ENCODE data around the gene FHOD3. TPM values are rescaled to one million over a fixed set of nuclear protein-coding genes. Genes with fewer than 3 reads are reported as not detected.

FHOD3 gene
- total RNA-seq, 1 experiment from 2014 or later: 0.34 TPM

DNA sequence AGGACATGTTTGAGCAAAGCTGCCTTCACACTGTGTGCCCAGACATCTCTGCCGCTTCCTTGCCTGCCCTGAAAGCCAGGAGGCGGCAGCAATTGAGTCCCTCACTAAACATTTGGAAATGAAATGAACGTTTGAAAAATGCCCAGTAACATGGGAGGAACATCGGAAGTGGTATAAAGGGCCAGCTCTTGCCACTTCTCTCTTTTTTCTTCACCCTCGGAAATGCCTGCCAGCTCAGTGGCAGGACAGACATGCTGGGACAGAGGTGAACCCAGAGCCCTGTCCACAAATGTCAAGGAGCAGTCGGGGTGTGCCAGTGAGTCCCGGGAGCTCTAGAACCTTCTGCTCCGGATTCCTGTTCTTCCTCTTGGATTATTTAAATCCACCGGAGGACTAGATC, 485.2 kb downstream of the FHOD3 start:
- intact Hi-C loops (cut with micrococcal nuclease; ENCODE audit: unreplicated experiment): no loop called here
- no peaks in the 10 kb centered on the region for H3K4me1 ChIP-seq (ENCODE audit: insufficient read depth, low read length, poor library complexity, severe bottlenecking)
- no peak overlapping the region for H3K27ac ChIP-seq (ENCODE audit: low read depth, low read length, poor library complexity, severe bottlenecking)
- H3K27me3 ChIP-seq (replicated peaks; ENCODE audit: insufficient read depth, low read depth, low read length, poor library complexity): no peaks in the 10 kb centered on the region
- no peak overlapping the region for H3K4me3 ChIP-seq (ENCODE audit: low read depth, low read length, poor library complexity, severe bottlenecking)
- CTCF ChIA-PET: no interaction called here
- POLR2A ChIA-PET (ENCODE audit: low non-redundant PET): no interaction called here
- H3K36me3 ChIP-seq (ENCODE audit: insufficient read depth, low read length, poor library complexity, severe bottlenecking): no peaks in the 10 kb centered on the region
- no peak for DNase-seq (ENCODE audit: low spot score)
- TF ChIP-seq, protein P1, sequence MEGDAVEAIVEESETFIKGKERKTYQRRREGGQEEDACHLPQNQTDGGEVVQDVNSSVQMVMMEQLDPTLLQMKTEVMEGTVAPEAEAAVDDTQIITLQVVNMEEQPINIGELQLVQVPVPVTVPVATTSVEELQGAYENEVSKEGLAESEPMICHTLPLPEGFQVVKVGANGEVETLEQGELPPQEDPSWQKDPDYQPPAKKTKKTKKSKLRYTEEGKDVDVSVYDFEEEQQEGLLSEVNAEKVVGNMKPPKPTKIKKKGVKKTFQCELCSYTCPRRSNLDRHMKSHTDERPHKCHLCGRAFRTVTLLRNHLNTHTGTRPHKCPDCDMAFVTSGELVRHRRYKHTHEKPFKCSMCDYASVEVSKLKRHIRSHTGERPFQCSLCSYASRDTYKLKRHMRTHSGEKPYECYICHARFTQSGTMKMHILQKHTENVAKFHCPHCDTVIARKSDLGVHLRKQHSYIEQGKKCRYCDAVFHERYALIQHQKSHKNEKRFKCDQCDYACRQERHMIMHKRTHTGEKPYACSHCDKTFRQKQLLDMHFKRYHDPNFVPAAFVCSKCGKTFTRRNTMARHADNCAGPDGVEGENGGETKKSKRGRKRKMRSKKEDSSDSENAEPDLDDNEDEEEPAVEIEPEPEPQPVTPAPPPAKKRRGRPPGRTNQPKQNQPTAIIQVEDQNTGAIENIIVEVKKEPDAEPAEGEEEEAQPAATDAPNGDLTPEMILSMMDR (conservative IDR thresholded peaks at IDR 0.05; ENCODE audit: low read depth, low read length): no peak
- TF ChIP-seq EZH2 (IDR thresholded peaks at IDR 0.05; ENCODE audit: borderline replicate concordance, low read depth, low read length, poor library complexity, severe bottlenecking): no peak
- no TSS peak for BruUV-seq (replicated peaks)
- H3K9me3 ChIP-seq (ENCODE audit: low read depth, low read length, poor library complexity, severe bottlenecking): no peaks in the 10 kb centered on the region

DNA sequence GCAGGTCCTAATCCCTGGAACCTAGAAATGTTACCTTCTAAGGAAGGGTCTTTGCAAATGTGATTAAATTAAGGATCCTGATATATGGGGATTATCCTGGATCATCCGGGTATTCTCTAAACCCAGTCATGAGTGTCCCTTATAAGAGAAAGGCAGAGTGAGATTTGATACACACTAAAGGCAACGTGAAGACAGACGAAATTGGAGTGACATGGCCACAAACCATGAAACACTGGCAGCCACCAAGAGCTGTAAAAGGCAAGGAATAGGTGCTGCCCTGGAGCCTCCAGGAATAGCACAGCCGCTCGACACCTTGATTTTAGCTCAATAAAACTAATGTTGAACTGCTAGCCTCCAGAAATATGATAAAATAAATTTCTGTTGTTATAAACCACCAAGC, 486.3 kb downstream of the FHOD3 start:
- intact Hi-C loops (cut with micrococcal nuclease; ENCODE audit: unreplicated experiment): no loop called here
- no peaks in the 10 kb centered on the region for H3K36me3 ChIP-seq (ENCODE audit: insufficient read depth, low read length, poor library complexity, severe bottlenecking)
- no peaks in the 10 kb centered on the region for H3K4me1 ChIP-seq (ENCODE audit: insufficient read depth, low read length, poor library complexity, severe bottlenecking)
- BruUV-seq (replicated peaks): no TSS peak
- TF ChIP-seq EZH2 (IDR thresholded peaks at IDR 0.05; ENCODE audit: borderline replicate concordance, low read depth, low read length, poor library complexity, severe bottlenecking): no peak
- TF ChIP-seq, protein P1 (conservative IDR thresholded peaks at IDR 0.05; ENCODE audit: low read depth, low read length): no peak
- no peak overlapping the region for H3K27ac ChIP-seq (ENCODE audit: low read depth, low read length, poor library complexity, severe bottlenecking)
- ChIA-PET CTCF (no interaction called here), POLR2A (ENCODE audit: low non-redundant PET) (interaction anchor here (0.6 kb wide), 1 partner anchor 595 kb away, joined by 4 read pairs; no protein-coding TSS in a partner anchor)
- H3K27me3 ChIP-seq (replicated peaks; ENCODE audit: insufficient read depth, low read depth, low read length, poor library complexity): no peaks in the 10 kb centered on the region
- H3K4me3 ChIP-seq (ENCODE audit: low read depth, low read length, poor library complexity, severe bottlenecking): no peak overlapping the region
- no peaks in the 10 kb centered on the region for H3K9me3 ChIP-seq (ENCODE audit: low read depth, low read length, poor library complexity, severe bottlenecking)
- DNase-seq (ENCODE audit: low spot score): no peak

DNA sequence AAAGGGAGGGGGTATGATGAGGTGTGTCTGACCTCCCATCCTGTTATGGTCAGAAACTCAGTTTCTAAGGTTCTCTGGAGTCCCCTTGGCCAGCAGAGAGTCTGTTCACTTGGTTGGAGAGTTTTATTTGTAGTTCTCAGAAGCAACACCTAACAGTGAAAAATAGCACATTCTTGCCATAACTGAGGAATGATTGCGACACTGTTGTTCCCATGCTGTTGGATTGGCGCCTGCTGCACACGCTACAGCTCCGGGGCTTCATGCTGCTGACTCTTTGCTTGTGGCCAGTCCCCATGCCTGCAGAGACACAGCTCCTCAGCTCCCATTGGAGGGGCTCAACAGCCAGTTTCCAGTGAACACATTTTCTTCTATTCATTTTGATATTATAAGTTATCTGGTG, 489.2 kb downstream of the FHOD3 start:
- intact Hi-C loops (cut with micrococcal nuclease; ENCODE audit: unreplicated experiment): no loop called here
- BruUV-seq (replicated peaks): no TSS peak
- Histone ChIP-seq H3K4me3 (ENCODE audit: low read depth, low read length, poor library complexity, severe bottlenecking) (no peak overlapping the region), H3K36me3 (ENCODE audit: insufficient read depth, low read length, poor library complexity, severe bottlenecking) (peaks cover 7% of the 10 kb centered on the region), H3K27me3 (replicated peaks; ENCODE audit: insufficient read depth, low read depth, low read length, poor library complexity) (no peaks in the 10 kb centered on the region), H3K4me1 (ENCODE audit: insufficient read depth, low read length, poor library complexity, severe bottlenecking) (no peaks in the 10 kb centered on the region), H3K27ac (ENCODE audit: low read depth, low read length, poor library complexity, severe bottlenecking) (no peak overlapping the region), H3K9me3 (ENCODE audit: low read depth, low read length, poor library complexity, severe bottlenecking) (no peaks in the 10 kb centered on the region)
- CTCF ChIA-PET: no interaction called here
- TF ChIP-seq, protein P1 (conservative IDR thresholded peaks at IDR 0.05; ENCODE audit: low read depth, low read length): no peak
- no peak for TF ChIP-seq EZH2 (IDR thresholded peaks at IDR 0.05; ENCODE audit: borderline replicate concordance, low read depth, low read length, poor library complexity, severe bottlenecking)
- POLR2A ChIA-PET (ENCODE audit: low non-redundant PET): no interaction called here
- peak; percentile 7 for DNase-seq (ENCODE audit: low spot score)

Data from A673 (cell line).